Keratinocyte (primary cell): ENCODE data around the gene ARHGAP6. TPM values are rescaled to one million over a fixed set of nuclear protein-coding genes. Genes with fewer than 3 reads are reported as not detected.

Experiments
- DNase-seq: peaks from one replicate; pipeline ENCODE4 v3.0.0-alpha.2; 2011; ENCODE audit warnings: low read depth, missing footprints, low spot score
- FAIRE-seq: peaks from 2 replicates; lab custom pipeline; 2011; peaks lifted over from hg19 to GRCh38; lab: Jason Lieb, UNC
- H2AFZ ChIP-seq: 2 replicates; pipeline ENCODE4 v1.6.0; 2012; ENCODE audit warnings: low read length, control low read depth, inconsistent platforms; ENCODE audit not compliant: control insufficient read depth
- H3K27ac ChIP-seq: 2 replicates; pipeline ENCODE4 v1.5.1; 2011; ENCODE audit warnings: low read length; ENCODE audit not compliant: control insufficient read depth, insufficient read depth
- H3K27me3 ChIP-seq: 3 replicates; pipeline ENCODE4 v1.6.0; 2011; ENCODE audit warnings: low read length; ENCODE audit not compliant: control insufficient read depth, insufficient read depth; ENCODE audit errors: extremely low read depth
- H3K36me3 ChIP-seq, 2 experiments: 2 replicates in 1 of 2; 3 replicates in 1 of 2; pipeline ENCODE4 v1.5.1; 2011; ENCODE audit warnings: low read length in 2 of 2, mild to moderate bottlenecking in 1 of 2; ENCODE audit not compliant: control insufficient read depth in 2 of 2, insufficient read depth in 2 of 2; ENCODE audit errors: extremely low read depth in 1 of 2
- H3K4me1 ChIP-seq: 3 replicates; pipeline ENCODE4 v1.5.1; 2011; ENCODE audit warnings: low read length; ENCODE audit not compliant: control insufficient read depth, insufficient read depth; ENCODE audit errors: extremely low read depth
- H3K4me2 ChIP-seq: 3 replicates; pipeline ENCODE4 v1.6.0; 2011; ENCODE audit warnings: low read depth, low read length; ENCODE audit not compliant: control insufficient read depth, insufficient read depth; ENCODE audit errors: extremely low read depth
- H3K4me3 ChIP-seq, 3 experiments: fragments of 200-600 bp in 1 of 3; sonication (generic) in 1 of 3; 2 replicates in 2 of 3; 3 replicates in 1 of 3; pipeline ENCODE4 v1.5.1; 2011 to 2016; ENCODE audit warnings: low read length in 3 of 3, mild to moderate bottlenecking in 3 of 3, control low read depth in 2 of 3, inconsistent platforms in 1 of 3, low read depth in 1 of 3, mixed read lengths in 1 of 3, mixed run types in 1 of 3, moderate library complexity in 1 of 3; ENCODE audit not compliant: control insufficient read depth in 2 of 3, insufficient read depth in 2 of 3; ENCODE audit errors: extremely low read depth in 1 of 3
- H3K79me2 ChIP-seq: 2 replicates; pipeline ENCODE4 v1.6.0; 2012; ENCODE audit warnings: low read length; ENCODE audit not compliant: control insufficient read depth, insufficient read depth
- H3K9ac ChIP-seq: 3 replicates; pipeline ENCODE4 v1.6.0; 2011; ENCODE audit warnings: low read length; ENCODE audit not compliant: control insufficient read depth, insufficient read depth; ENCODE audit errors: extremely low read depth
- H3K9me1 ChIP-seq: 3 replicates; pipeline ENCODE4 v1.6.0; 2011; ENCODE audit warnings: low read length; ENCODE audit not compliant: control insufficient read depth, insufficient read depth; ENCODE audit errors: extremely low read depth
- H3K9me3 ChIP-seq: 2 replicates; pipeline ENCODE4 v1.5.1; 2012; ENCODE audit warnings: low read depth, low read length; ENCODE audit not compliant: control insufficient read depth
- H4K20me1 ChIP-seq: 3 replicates; pipeline ENCODE4 v1.6.0; 2011; ENCODE audit warnings: low read length; ENCODE audit not compliant: control insufficient read depth, insufficient read depth; ENCODE audit errors: extremely low read depth
- CTCF ChIP-seq, 3 experiments: IDR thresholded peaks in 1 of 3; conservative IDR thresholded peaks in 1 of 3; optimal IDR thresholded peaks in 1 of 3; 2 replicates in 2 of 3; 3 replicates in 1 of 3; pipeline versions ENCODE3 to v1.5.1; 2011; ENCODE audit warnings: low read length in 3 of 3, mild to moderate bottlenecking in 3 of 3, moderate library complexity in 2 of 3, control low read depth in 1 of 3, inconsistent platforms in 1 of 3; ENCODE audit not compliant: insufficient read depth in 2 of 3; ENCODE audit errors: extremely low read depth in 1 of 3
- EZH2 ChIP-seq: IDR thresholded peaks from one replicate; pipeline ENCODE4 v1.6.1; 2012; ENCODE audit warnings: inconsistent platforms, mild to moderate bottlenecking, low read length, moderate library complexity
- dilution Hi-C: fragments of 300-500 bp; cut with MboI; formaldehyde crosslinking; loops from one replicate; pipeline ENCODE4 v1.7.0; 2020; ENCODE audit warnings: low sequenced_read_pairs; ENCODE audit not compliant: extremely low pct_ligation_motif_present
- polyA plus RNA-seq, 5 experiments: library from polyadenylated mRNA; depleted of rRNA in 3 of 5; stranded (reverse) in 3 of 5; stranded (forward) in 1 of 5; unstranded in 1 of 5; fragments of >200 nt; gene quantifications; 1 replicate in 1 of 5; 2 replicates in 3 of 5; 3 replicates in 1 of 5; pipeline versions ENCODE4 v1.2.1 to v1.2.3, GENCODE V29; 2011 to 2012; ENCODE audit warnings: missing spikeins in 2 of 5, low read depth in 1 of 5, low replicate concordance in 1 of 5

ARHGAP6 gene
- polyA plus RNA-seq, 1 donor (not counting 4 experiments of a cell fraction or from before 2014, with no cell fraction given), result 0.01 TPM

GRCh38 chrX:11259437-11259836 is 406.3 kb downstream of the ARHGAP6 start:
- DNase-seq (no peak), FAIRE-seq (no peak)
- Histone ChIP-seq H3K4me3 (no peak overlapping the region), H3K4me2 (no peak overlapping the region), H4K20me1 (no peaks in the 10 kb centered on the region), H3K9me3 (no peaks in the 10 kb centered on the region), H3K27ac (no peak overlapping the region), H3K9ac (no peak overlapping the region), H3K79me2 (no peaks in the 10 kb centered on the region), H3K36me3 (no peaks in the 10 kb centered on the region), H3K9me1 (no peaks in the 10 kb centered on the region), H3K4me1 (peaks cover 8% of the 10 kb centered on the region), H2AFZ (no peak overlapping the region), H3K27me3 (no peaks in the 10 kb centered on the region)
- no peak for TF ChIP-seq CTCF (optimal IDR thresholded peaks at IDR 0.05 in 1 of 3, IDR thresholded peaks at IDR 0.05 in 1 of 3, conservative IDR thresholded peaks at IDR 0.05 in 1 of 3; ENCODE audit: extremely low read depth in 1 of 3, insufficient read depth in 2 of 3, low read length in 3 of 3)
- TF ChIP-seq EZH2, result no peak
- dilution Hi-C loops, result no loop called here

- dilution Hi-C loops, result no loop called here
- no peak for FAIRE-seq
Measured at GRCh38 chrX:11257711-11258110, 408.0 kb downstream of the ARHGAP6 start.

More at GRCh38 chrX:11257711-11258110, 408.0 kb downstream of the ARHGAP6 start:
- no peak overlapping the region for H3K9ac ChIP-seq
- H4K20me1 ChIP-seq, result no peaks in the 10 kb centered on the region
- no peaks in the 10 kb centered on the region for H3K9me1 ChIP-seq
- H3K79me2 ChIP-seq, result no peaks in the 10 kb centered on the region
- H3K27ac ChIP-seq, result no peak overlapping the region
- no peak overlapping the region for H2AFZ ChIP-seq
- DNase-seq, result no peak
- peaks cover 8% of the 10 kb centered on the region for H3K4me1 ChIP-seq
- no peaks in the 10 kb centered on the region for H3K9me3 ChIP-seq
- no peak for TF ChIP-seq EZH2
- no peak for TF ChIP-seq CTCF (optimal IDR thresholded peaks at IDR 0.05 in 1 of 3, IDR thresholded peaks at IDR 0.05 in 1 of 3, conservative IDR thresholded peaks at IDR 0.05 in 1 of 3; ENCODE audit: extremely low read depth in 1 of 3, insufficient read depth in 2 of 3, low read length in 3 of 3)
- no peak overlapping the region for H3K4me3 ChIP-seq
- no peaks in the 10 kb centered on the region for H3K27me3 ChIP-seq
- H3K36me3 ChIP-seq, result no peaks in the 10 kb centered on the region
- H3K4me2 ChIP-seq, result no peak overlapping the region
